ENCODE measurements around the gene HUS1.
"Not testable (repeated sequence)": the region's sequence is repeated elsewhere in the genome, so short reads cannot be mapped to it uniquely, and the experiment has no call there.

GRCh38 chr7:47942651-47943050, 36.8 kb downstream of the HUS1 start:
- not testable (repeated sequence) for TF ChIP-seq CTCF, POLR2A (IDR thresholded peaks at IDR 0.05)

Measured in testis (tissue), 2 donors.